Smooth muscle cell (in vitro differentiated cells): ENCODE data around the gene IMP4. TPM values are rescaled to one million over a fixed set of nuclear protein-coding genes. Genes with fewer than 3 reads are reported as not detected.

Source experiments
- DNase-seq: peaks from one replicate; lab custom pipeline; 2025; ENCODE audit not compliant: unreplicated experiment; lab: John Stamatoyannopoulos, UW
- H2AFZ ChIP-seq: fragments of 200-600 bp; sonication (generic); 2 replicates; pipeline ENCODE4 v1.6.0; 2016; ENCODE audit warnings: antibody characterized with exemption, low read depth, mild to moderate bottlenecking
- H3F3A ChIP-seq: fragments of 200-600 bp; sonication (generic); 2 replicates; pipeline ENCODE4 v1.6.0; 2017; ENCODE audit warnings: antibody characterized with exemption, low read depth
- H3K27ac ChIP-seq: fragments of 200-600 bp; sonication (generic); 2 replicates; pipeline ENCODE4 v1.5.1; 2016; ENCODE audit warnings: low read depth, mild to moderate bottlenecking
- H3K27me3 ChIP-seq: fragments of 200-600 bp; sonication (generic); 2 replicates; pipeline ENCODE4 v1.6.1; 2016; ENCODE audit warnings: low read depth, mild to moderate bottlenecking
- H3K36me3 ChIP-seq: fragments of 200-600 bp; sonication (generic); 2 replicates; pipeline ENCODE4 v1.5.1; 2016; ENCODE audit warnings: low read depth
- H3K4me1 ChIP-seq: fragments of 200-600 bp; sonication (generic); 2 replicates; pipeline ENCODE4 v1.5.1; 2016; ENCODE audit warnings: low read depth
- H3K4me2 ChIP-seq: fragments of 200-600 bp; sonication (generic); 2 replicates; pipeline ENCODE4 v1.6.0; 2016; ENCODE audit warnings: mild to moderate bottlenecking
- H3K4me3 ChIP-seq: fragments of 200-600 bp; sonication (generic); 2 replicates; pipeline ENCODE4 v1.5.1; 2016; ENCODE audit warnings: mild to moderate bottlenecking
- H3K79me2 ChIP-seq: fragments of 200-600 bp; sonication (generic); 2 replicates; pipeline ENCODE4 v1.6.0; 2016; ENCODE audit warnings: low read depth, mild to moderate bottlenecking
- H3K9ac ChIP-seq: fragments of 200-600 bp; sonication (generic); 2 replicates; pipeline ENCODE4 v1.6.0; 2016; ENCODE audit warnings: low read depth
- H3K9me3 ChIP-seq: fragments of 200-600 bp; sonication (generic); replicated peaks from 2 replicates; pipeline ENCODE4 v1.5.1; 2016; ENCODE audit warnings: low read depth
- H4K20me1 ChIP-seq: fragments of 200-600 bp; sonication (generic); 2 replicates; pipeline ENCODE4 v1.6.0; 2016; ENCODE audit warnings: low read depth
- CTCF ChIP-seq: fragments of 200-600 bp; sonication (generic); IDR thresholded peaks from 2 replicates; pipeline ENCODE4 v1.5.1; 2017; ENCODE audit warnings: borderline replicate concordance, mild to moderate bottlenecking, antibody characterized with exemption; ENCODE audit not compliant: insufficient read depth, poor library complexity, severe bottlenecking
- WGBS: methylation state at CpG from one replicate; pipeline ENCODE4 v1.1.7; 2016; ENCODE audit warnings: low lambda C conversion rate; 5-methylcytosine and 5-hydroxymethylcytosine counted together
- polyA plus RNA-seq: library from polyadenylated mRNA; unstranded; fragments of >200 nt; fragmentation: Nextera tagmentation; extraction: Ambion mirVana; gene quantifications from 2 replicates; pipeline ENCODE4 v1.2.1, GENCODE V29; 2016
- total RNA-seq: library from RNA; depleted of rRNA; stranded (reverse); fragments of >200 nt; gene quantifications from 2 replicates; pipeline ENCODE4 v1.2.3, GENCODE V29; 2014

IMP4 gene
- total RNA-seq (36.4 and 59.3 TPM in 2 replicates), polyA plus RNA-seq (74.9 and 75.0 TPM in 2 replicates)

GRCh38 chr2:130342533-130343275 lies at the start of gene IMP4:
IMP4 (plus strand) TSS chr2:130342897; CDS start chr2:130342933, 36 bp downstream.
- Histone ChIP-seq H3K9ac (peak within 1 kb of the TSS; percentile 49), H3K4me1 (peaks cover 10% of the 10 kb centered on the region), H3K27me3 (no peaks in the 10 kb centered on the region), H3K27ac (peak within 1 kb of the TSS; percentile 82), H3K9me3 (no peaks in the 10 kb centered on the region), H2AFZ (peak within 1 kb of the TSS; percentile 100), H3K4me3 (peak within 1 kb of the TSS; percentile 74), H3F3A (peaks cover under 1% of the 10 kb centered on the region), H3K79me2 (peaks cover 11% of the 10 kb centered on the region), H3K4me2 (peak within 1 kb of the TSS; percentile 93), H4K20me1 (peaks cover 10% of the 10 kb centered on the region), H3K36me3 (peaks cover 6% of the 10 kb centered on the region)
- no peak for TF ChIP-seq CTCF
- peak; percentile 79 for DNase-seq
- under 1% methylated on average over 53 of the region's 60 CpGs for WGBS

- no peak overlapping the region for H3K9ac ChIP-seq
- TF ChIP-seq CTCF = no peak
- 83% methylated on average over 22 of the region's 22 CpGs for WGBS
- H4K20me1 ChIP-seq = no peaks in the 10 kb centered on the region
- no peaks in the 10 kb centered on the region for H3K36me3 ChIP-seq
- H3K4me1 ChIP-seq = no peaks in the 10 kb centered on the region
- H3K27me3 ChIP-seq = peaks cover 36% of the 10 kb centered on the region
- no peaks in the 10 kb centered on the region for H3K79me2 ChIP-seq
- no peak overlapping the region for H3K4me2 ChIP-seq
- no peak overlapping the region for H3K27ac ChIP-seq
- no peak for DNase-seq
- H3K4me3 ChIP-seq = no peak overlapping the region
- H3K9me3 ChIP-seq = no peaks in the 10 kb centered on the region
- H3F3A ChIP-seq = no peaks in the 10 kb centered on the region
- no peak overlapping the region for H2AFZ ChIP-seq
Observed at GRCh38 chr2:130300258-130300969, 42.3 kb upstream of the IMP4 start.

- no peaks in the 10 kb centered on the region for H3F3A ChIP-seq
- H3K9me3 ChIP-seq = no peaks in the 10 kb centered on the region
- H3K9ac ChIP-seq = no peak overlapping the region
- H3K27ac ChIP-seq = no peak overlapping the region
- WGBS = 94% methylated on average over 13 of the region's 13 CpGs
- DNase-seq = no peak
- H3K4me2 ChIP-seq = no peak overlapping the region
- H2AFZ ChIP-seq = no peak overlapping the region
- no peak for TF ChIP-seq CTCF
- H3K79me2 ChIP-seq = no peaks in the 10 kb centered on the region
- H4K20me1 ChIP-seq = no peaks in the 10 kb centered on the region
- H3K4me1 ChIP-seq = no peaks in the 10 kb centered on the region
- no peak overlapping the region for H3K4me3 ChIP-seq
- H3K27me3 ChIP-seq = peaks cover 36% of the 10 kb centered on the region
- no peaks in the 10 kb centered on the region for H3K36me3 ChIP-seq
Observed at GRCh38 chr2:130300970-130301348, 41.7 kb upstream of the IMP4 start.
